Thoracic aorta (tissue), 2 donors: ENCODE measurements around the gene BLOC1S6. TPM values are rescaled to one million over a fixed set of nuclear protein-coding genes. Genes with fewer than 3 reads are reported as not detected.
A peak's percentile ranks its signal among the peaks of the same experiment; 100 is the strongest.

ENCODE experiments used
- ATAC-seq: fragments of 150-250 bp; one replicate; pipeline ENCODE4 v1.8.0; 2017; ENCODE audit warnings: low read depth; ENCODE audit not compliant: insufficient number of reproducible peaks, low FRiP score
- DNase-seq: peaks from one replicate; pipeline ENCODE4 v3.0.0-alpha.2; 2020; ENCODE audit warnings: low spot score
- H3K27ac ChIP-seq, 2 donors: fragments of 200-600 bp; sonication (generic); 1 replicate in 1 of 2; 2 replicates in 1 of 2; pipeline ENCODE4 v1.5.1; 2016; ENCODE audit warnings: mild to moderate bottlenecking in 2 of 2, moderate library complexity in 2 of 2
- H3K27me3 ChIP-seq: fragments of 200-600 bp; sonication (generic); replicated peaks from 2 replicates; pipeline ENCODE4 v1.6.0; 2016; ENCODE audit warnings: mild to moderate bottlenecking; ENCODE audit not compliant: insufficient read depth
- H3K36me3 ChIP-seq: fragments of 200-600 bp; sonication (generic); one replicate; pipeline ENCODE4 v1.5.1; 2016
- H3K4me1 ChIP-seq, 2 donors: fragments of 200-600 bp; sonication (generic); 1 replicate in 1 of 2; 2 replicates in 1 of 2; pipeline versions ENCODE4 v1.5.1 to v1.6.0; 2016; ENCODE audit warnings: low read depth in 2 of 2, mild to moderate bottlenecking in 1 of 2; ENCODE audit not compliant: control insufficient read depth in 1 of 2
- H3K4me3 ChIP-seq: fragments of 200-600 bp; sonication (generic); 2 replicates; pipeline ENCODE4 v1.5.1; 2016; ENCODE audit warnings: mild to moderate bottlenecking
- H3K9me3 ChIP-seq: fragments of 200-600 bp; sonication (generic); 2 replicates; pipeline ENCODE4 v1.5.1; 2016
- CTCF ChIP-seq: fragments of 200-600 bp; sonication (generic); IDR thresholded peaks from one replicate; pipeline ENCODE4 v1.5.1; 2019; ENCODE audit warnings: antibody characterized with exemption
- total RNA-seq, 2 donors: library from RNA; depleted of rRNA; stranded (reverse); fragments of >200 nt; gene quantifications; one replicate each; pipeline versions ENCODE4 v1.1.0 to v1.2.3, GENCODE V29; 2016

Gene BLOC1S6
- total RNA-seq, 2 donors from 2014 or later = 41.4 to 85.3 TPM

GRCh38 chr15:45618813-45619212 is 31.6 kb downstream of the BLOC1S6 start:
- Histone ChIP-seq H3K27me3 (no peaks in the 10 kb centered on the region), H3K4me1 (no peaks in the 10 kb centered on the region), H3K9me3 (no peaks in the 10 kb centered on the region), H3K27ac (no peak overlapping the region), H3K4me3 (no peak overlapping the region), H3K36me3 (no peaks in the 10 kb centered on the region)
- no peak for TF ChIP-seq CTCF
- no peak for DNase-seq
- ATAC-seq = no peak

DNA sequence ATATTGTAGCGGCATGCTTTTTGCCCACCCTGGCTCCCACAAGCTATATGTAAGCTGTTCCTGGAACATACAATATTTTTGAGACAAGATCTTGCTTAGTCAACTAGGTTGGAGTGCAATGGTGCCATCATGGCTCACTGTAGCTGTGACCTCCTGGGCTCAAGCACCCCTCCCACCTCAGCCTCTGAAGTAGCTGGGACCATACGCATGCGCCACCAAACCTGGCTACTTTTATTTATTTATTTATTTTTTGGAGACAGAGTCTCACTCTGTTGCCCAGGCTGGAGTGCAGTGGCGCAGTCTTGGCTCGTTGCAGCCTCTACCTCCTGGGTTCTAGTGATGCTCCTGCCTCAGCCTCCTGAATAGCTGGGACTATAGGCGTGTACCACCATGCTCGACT is 41.0 kb downstream of the BLOC1S6 start:
- Histone ChIP-seq H3K9me3 (peaks cover 8% of the 10 kb centered on the region), H3K27ac (no peak overlapping the region), H3K27me3 (no peaks in the 10 kb centered on the region), H3K4me1 (no peaks in the 10 kb centered on the region), H3K36me3 (no peaks in the 10 kb centered on the region), H3K4me3 (no peak overlapping the region)
- DNase-seq (no peak), ATAC-seq (no peak)
- no peak for TF ChIP-seq CTCF

GRCh38 chr15:45630917-45631691 is 43.9 kb downstream of the BLOC1S6 start:
- H3K4me1 ChIP-seq = no peaks in the 10 kb centered on the region
- ATAC-seq = no peak
- no peaks in the 10 kb centered on the region for H3K27me3 ChIP-seq
- peak overlapping the region in 1 of 2 donors; percentile 20 for H3K27ac ChIP-seq
- peaks cover 2% of the 10 kb centered on the region for H3K9me3 ChIP-seq
- peak overlapping the region; percentile 49 for H3K4me3 ChIP-seq
- no peak for DNase-seq
- H3K36me3 ChIP-seq = no peaks in the 10 kb centered on the region
- TF ChIP-seq CTCF = no peak

DNA sequence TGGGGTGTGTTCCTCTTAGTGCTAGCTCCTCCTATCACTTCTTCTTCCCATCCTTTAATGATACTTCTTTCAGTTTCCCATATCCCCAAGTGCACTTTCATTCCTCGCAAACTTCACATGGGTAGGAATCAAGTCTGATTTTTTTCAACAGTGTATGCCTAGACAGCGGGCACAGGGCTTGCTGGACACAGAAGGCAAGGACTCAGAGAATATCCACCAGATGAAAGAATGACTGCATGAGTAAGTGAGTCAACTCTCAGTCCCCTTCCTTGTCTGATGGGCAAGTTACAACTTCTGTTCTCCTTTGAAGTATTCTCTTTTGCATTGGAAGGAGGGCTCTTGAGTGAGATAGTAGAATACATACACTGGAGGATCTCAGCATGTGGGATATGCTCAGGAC is 44.6 kb downstream of the BLOC1S6 start:
- Histone ChIP-seq H3K4me3 (peak overlapping the region; percentile 49), H3K27ac (peak overlapping the region in 1 of 2 donors; percentile 20), H3K4me1 (peaks cover 5% of the 10 kb centered on the region in 2 donors), H3K27me3 (no peaks in the 10 kb centered on the region), H3K36me3 (no peaks in the 10 kb centered on the region), H3K9me3 (no peaks in the 10 kb centered on the region)
- TF ChIP-seq CTCF = no peak
- DNase-seq (no peak), ATAC-seq (no peak)

GRCh38 chr15:45634432-45635190 is 47.4 kb downstream of the BLOC1S6 start, which contains the start of gene SQOR:
TSS of gene SQOR (plus strand) at chr15:45635029. CDS start at chr15:45658924, 23,895 bp downstream.
- DNase-seq (peak; percentile 46), ATAC-seq (peak; percentile 72)
- H3K9me3 ChIP-seq = no peaks in the 10 kb centered on the region
- H3K4me1 ChIP-seq = peaks cover 25 to 31% of the 10 kb centered on the region in 2 donors
- no peaks in the 10 kb centered on the region for H3K27me3 ChIP-seq
- peak within 1 kb of the TSS; percentile 93 to 94 for H3K27ac ChIP-seq
- H3K4me3 ChIP-seq = peak within 1 kb of the TSS; percentile 86
- TF ChIP-seq CTCF = no peak
- H3K36me3 ChIP-seq = no peaks in the 10 kb centered on the region
